CD4-positive, alpha-beta T cell treated with Interleukin-15 for 4 hours (primary cell): ENCODE data around the gene LDB3.
"Not testable (repeated sequence)": the region's sequence is repeated elsewhere in the genome, so short reads cannot be mapped to it uniquely, and the experiment has no call there.

Source experiments
- DNase-seq: peaks from one replicate; pipeline ENCODE4 v3.0.0-alpha.2; 2020; ENCODE audit warnings: low spot score

Gene LDB3, protein sequence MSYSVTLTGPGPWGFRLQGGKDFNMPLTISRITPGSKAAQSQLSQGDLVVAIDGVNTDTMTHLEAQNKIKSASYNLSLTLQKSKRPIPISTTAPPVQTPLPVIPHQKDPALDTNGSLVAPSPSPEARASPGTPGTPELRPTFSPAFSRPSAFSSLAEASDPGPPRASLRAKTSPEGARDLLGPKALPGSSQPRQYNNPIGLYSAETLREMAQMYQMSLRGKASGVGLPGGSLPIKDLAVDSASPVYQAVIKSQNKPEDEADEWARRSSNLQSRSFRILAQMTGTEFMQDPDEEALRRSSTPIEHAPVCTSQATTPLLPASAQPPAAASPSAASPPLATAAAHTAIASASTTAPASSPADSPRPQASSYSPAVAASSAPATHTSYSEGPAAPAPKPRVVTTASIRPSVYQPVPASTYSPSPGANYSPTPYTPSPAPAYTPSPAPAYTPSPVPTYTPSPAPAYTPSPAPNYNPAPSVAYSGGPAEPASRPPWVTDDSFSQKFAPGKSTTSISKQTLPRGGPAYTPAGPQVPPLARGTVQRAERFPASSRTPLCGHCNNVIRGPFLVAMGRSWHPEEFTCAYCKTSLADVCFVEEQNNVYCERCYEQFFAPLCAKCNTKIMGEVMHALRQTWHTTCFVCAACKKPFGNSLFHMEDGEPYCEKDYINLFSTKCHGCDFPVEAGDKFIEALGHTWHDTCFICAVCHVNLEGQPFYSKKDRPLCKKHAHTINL

DNA sequence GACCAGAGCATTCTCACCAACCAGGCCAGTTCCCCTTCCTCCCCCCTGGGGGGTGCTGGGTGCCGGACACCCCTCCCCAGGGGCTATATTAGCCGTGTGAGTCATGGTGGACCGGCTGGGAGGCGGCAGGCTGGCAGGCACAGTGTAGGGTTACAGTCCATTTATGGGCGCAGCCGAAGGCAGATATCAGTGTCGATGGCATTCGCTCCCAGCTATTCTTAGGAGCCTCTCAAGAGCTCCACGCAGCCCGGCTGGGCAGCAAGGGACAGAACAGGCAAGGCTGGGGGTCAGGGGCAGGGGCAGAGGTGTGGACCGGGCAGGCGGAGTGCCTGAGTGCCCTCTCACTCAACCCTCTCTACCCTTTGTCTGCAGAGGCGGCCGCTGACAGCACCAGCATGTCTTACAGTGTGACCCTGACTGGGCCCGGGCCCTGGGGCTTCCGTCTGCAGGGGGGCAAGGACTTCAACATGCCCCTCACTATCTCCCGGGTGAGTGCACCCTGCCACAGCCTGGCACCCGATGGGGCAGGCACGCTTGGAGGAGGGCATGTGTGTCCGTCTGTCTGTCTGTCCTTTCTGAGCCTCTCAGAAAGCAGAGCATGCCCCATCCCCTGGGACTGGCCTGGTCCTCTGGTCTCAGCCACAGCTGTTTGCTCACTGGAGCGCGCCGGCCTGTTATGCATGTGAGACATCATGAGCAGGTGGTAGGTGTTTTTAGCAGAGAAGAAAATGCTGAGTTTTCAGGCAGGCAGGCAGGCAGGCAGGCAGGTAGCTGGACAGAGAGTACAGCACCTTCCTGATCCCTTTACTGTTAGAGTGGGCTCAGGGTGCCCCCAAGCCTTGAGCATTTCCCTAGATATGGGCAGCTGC lies at the start of gene LDB3:
LDB3 (plus strand) TSS at position 215 of the 869 bp plus-strand sequence; CDS start at position 396, 181 bp downstream.
- no peak for DNase-seq

GRCh38 chr10:86628311-86628710 lies 40.0 kb upstream of the LDB3 start:
- DNase-seq, result no peak

DNA sequence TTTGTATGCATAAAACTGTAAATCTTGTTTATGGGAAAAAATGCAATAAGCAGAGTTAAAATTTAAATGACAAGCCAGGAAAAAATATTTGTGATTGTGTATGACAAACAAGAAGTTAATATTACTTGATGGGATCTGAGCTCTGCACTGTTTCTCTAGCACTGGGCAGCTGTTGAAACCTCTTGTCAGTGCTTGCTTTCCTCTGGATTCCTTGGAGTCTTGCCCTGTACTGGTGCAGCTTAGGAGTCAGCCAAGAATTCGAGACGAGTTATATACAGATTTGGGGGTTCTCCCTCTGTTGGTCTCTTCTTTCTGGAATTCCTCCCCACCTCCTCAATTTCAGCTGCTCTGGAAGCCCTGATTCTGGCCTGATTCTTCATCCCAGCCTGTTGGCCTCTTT lies 38.2 kb upstream of the LDB3 start:
- DNase-seq, result no peak

DNA sequence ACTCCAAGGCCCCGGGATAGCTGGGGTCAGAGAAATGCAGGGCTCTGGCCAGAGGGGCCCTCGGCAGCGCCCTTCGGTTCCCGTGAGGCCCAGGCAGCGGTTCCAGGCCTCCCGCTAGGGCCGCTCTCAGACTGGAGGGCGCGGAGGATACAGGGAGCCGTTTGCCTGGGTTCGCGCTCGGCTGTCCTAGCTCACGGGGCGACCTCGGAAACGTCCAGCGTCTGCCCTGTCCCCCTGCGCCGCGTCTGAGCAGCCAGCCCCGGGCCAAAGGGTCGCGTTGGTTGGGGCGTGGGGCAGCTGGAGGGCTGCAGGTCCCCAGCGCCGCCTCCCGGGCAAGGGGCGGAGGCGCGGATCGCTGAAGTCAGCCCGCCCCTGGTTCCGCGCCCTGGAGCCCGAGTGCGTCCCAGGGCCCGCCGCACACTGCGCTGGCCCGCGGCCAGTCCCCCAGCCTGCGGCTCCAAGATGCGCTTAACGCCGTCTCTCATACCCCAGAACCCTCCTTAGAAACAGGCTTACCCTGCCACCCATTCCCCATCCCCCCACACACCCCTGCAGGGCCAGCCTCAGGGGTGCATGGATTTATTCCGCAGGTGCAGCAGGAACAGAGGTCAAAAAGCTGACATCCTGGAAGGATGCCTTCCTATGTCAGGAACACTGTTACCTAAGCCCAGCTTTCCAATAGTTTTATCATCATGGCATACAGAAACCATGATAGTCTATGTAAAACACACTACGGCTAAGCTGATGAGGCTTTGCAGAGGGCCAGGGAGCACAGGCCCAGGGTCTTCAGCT lies 36.1 kb upstream of the LDB3 start:
- no peak for DNase-seq

DNA sequence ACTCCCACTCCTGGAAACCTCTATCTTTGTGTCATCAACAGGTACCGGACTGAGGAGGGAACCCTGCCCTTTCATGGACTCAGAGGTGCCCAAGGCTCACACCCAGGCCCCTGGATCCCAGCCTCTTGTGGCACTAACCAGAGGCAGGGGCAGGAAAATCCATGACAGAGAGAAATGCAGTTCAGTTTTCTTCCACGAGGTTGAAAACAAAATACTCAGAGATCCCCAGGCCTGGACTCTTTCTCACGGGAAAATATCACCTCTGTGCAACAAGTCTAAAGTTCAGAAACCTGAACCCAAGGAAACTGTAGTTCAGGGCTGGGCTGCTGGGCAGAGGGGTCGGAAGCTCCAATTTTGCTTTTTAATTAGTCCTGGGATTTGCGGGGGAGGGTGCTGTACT lies 35.4 kb upstream of the LDB3 start:
- DNase-seq, result no peak

- DNase-seq, result no peak
These were observed 32.9 kb upstream of the LDB3 start for GRCh38 chr10:86635402-86635801.

DNA sequence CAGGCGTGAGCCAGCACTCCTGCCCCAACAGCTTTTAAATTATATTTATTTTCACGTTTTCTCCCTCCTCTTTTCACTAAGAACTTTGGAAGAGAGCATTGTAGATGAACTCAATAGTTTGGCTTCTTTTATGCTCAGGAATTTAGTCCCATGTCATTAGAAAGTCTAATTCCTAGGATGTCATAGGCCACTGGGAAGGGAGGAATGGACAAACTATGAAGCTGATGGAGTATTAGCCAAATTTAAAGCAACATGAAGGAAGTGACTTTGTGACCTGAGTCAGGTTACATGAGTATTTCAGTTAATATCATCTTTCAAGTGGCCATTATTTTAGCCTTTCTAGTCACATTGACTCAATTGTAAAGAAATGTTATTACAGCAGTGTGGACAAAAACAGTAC lies 32.0 kb upstream of the LDB3 start:
- no peak for DNase-seq

GRCh38 chr10:86642021-86642420 lies 26.3 kb upstream of the LDB3 start:
- DNase-seq, result no peak

- no peak for DNase-seq
These were observed 25.8 kb upstream of the LDB3 start for GRCh38 chr10:86642499-86642898.

GRCh38 chr10:86644152-86644793 lies 24.0 kb upstream of the LDB3 start:
- no peak for DNase-seq

GRCh38 chr10:86644794-86645445 lies 23.4 kb upstream of the LDB3 start:
- no peak for DNase-seq

DNA sequence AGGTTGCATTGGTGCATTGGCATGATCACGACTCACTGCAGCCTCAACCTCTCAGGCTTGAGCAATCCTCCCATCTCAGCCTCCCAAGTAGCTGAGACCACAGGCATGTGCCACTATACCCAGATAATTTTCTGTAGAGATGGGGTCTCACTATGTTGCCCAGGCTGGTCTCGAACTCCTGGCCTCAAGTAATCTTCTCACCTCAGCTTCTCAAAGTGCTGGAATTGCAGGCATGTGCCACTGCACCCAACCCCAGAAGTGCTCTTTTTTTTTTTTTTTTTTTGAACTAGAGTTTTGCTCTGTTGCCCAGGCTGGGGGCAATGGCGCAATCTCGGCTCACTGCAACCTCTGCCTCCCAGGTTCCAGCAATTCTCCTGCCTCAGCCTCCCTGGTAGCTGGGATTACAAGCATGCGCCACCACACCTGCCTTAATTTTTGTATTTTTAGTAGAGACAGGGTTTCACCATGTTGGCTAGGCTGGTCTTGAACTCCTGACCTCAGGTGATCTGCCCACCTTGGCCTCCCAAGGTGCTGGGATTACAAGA lies 22.6 kb upstream of the LDB3 start:
- DNase-seq, result not testable (repeated sequence)

DNA sequence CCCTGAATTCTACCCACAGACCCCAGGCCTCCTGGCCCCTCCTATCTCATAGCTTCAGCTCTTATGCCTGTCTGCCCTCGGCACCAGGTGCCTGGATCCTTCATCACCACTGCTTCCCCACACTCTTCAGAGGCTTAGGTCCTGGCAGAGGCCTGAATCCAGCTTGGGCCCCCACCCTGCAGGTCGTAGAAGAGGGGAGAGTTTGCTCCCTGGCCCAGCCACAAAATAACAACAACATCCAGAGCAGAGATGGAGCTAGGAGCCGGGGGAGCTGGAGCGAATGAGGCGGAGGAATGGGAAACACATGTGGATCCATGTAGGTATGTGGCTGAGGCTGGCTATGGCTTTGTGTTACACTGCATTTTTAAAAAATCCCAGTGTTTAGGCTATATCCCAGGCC lies 21.8 kb upstream of the LDB3 start:
- no peak for DNase-seq

GRCh38 chr10:86646933-86647332 lies 21.4 kb upstream of the LDB3 start:
- DNase-seq, result no peak

DNA sequence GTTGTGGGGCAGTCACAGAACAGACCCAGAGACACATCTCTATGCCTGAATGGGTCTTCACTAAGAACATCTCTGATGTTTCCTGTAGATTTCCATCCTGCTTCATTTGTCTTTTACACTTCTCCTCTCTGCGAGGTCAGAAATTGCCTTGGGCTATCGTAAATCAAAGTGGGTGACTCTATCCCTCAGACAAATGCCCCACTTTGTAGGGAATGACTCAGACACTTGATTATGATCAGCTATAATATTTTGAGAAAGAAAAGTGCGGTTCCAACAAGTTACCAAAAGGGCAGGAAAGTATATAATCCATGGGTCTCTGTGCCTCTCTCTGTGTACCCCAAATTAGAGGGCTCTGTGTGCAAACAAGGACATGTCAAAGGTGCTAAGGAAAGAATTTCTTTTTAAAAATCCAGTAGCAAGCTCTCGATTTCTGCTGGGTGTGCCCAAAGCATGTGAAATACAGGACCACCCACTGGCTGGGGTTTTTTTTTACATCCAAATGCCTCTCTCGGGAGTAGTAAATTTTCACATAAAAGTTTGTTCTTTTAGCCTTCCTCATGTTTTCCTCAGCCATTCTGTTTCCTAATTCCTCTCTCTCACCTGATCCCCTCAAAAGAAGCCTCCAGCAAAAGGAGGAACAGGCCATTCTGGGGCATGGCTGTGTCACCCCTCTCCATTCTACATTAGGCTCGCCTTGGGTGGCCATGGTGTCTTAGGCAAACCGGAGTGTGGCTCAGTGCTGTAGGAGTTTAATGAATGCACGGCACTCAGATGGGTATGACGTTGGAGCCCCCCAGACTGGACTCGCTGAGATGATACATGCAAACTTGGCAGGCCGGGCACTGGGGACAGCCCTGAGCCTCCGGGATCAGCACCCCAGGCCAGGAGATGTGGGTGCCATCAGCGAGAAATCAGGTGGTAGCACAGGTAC lies 20.3 kb upstream of the LDB3 start:
- no peak for DNase-seq

GRCh38 chr10:86648704-86649427 lies 19.4 kb upstream of the LDB3 start:
- no peak for DNase-seq

GRCh38 chr10:86649471-86650150 lies 18.7 kb upstream of the LDB3 start:
- DNase-seq, result no peak

- DNase-seq, result no peak
These were observed 18.2 kb upstream of the LDB3 start for GRCh38 chr10:86650151-86650550.
